Renal cortex interstitium (tissue), 11 donors: ENCODE data around the gene CAMK2N2. TPM values are rescaled to one million over a fixed set of nuclear protein-coding genes. Genes with fewer than 3 reads are reported as not detected.

ENCODE experiments used
- DNase-seq, 11 donors: peaks; one replicate each; pipeline ENCODE4 v3.0.0-alpha.2; 2013; ENCODE audit warnings: low read depth in 9 of 11, low spot score in 4 of 11; ENCODE audit errors: extremely low read depth in 1 of 11
- polyA plus RNA-seq, 3 donors: library from polyadenylated mRNA; unstranded; fragments of 120-200 nt; gene quantifications; one replicate each; pipeline ENCODE4 v1.2.1, GENCODE V29; 2013; ENCODE audit not compliant: insufficient read length in 3 of 3

The CAMK2N2 gene
- polyA plus RNA-seq, 3 donors, result 0.17 to 0.33 TPM; not detected in 1

- DNase-seq, result no peak
Observed at GRCh38 chr3:184230603-184231528, 30.5 kb downstream of the CAMK2N2 start.

- DNase-seq, result no peak
Observed at GRCh38 chr3:184230081-184230602, 31.2 kb downstream of the CAMK2N2 start.

- peak in 2 of 11 donors; percentile 39 to 44 for DNase-seq
Observed at GRCh38 chr3:184229394-184230080, 31.8 kb downstream of the CAMK2N2 start, which contains the start of gene VWA5B2. TSS of gene VWA5B2 (plus strand) at chr3:184229585. CDS start at chr3:184230529, 944 bp downstream.

DNA sequence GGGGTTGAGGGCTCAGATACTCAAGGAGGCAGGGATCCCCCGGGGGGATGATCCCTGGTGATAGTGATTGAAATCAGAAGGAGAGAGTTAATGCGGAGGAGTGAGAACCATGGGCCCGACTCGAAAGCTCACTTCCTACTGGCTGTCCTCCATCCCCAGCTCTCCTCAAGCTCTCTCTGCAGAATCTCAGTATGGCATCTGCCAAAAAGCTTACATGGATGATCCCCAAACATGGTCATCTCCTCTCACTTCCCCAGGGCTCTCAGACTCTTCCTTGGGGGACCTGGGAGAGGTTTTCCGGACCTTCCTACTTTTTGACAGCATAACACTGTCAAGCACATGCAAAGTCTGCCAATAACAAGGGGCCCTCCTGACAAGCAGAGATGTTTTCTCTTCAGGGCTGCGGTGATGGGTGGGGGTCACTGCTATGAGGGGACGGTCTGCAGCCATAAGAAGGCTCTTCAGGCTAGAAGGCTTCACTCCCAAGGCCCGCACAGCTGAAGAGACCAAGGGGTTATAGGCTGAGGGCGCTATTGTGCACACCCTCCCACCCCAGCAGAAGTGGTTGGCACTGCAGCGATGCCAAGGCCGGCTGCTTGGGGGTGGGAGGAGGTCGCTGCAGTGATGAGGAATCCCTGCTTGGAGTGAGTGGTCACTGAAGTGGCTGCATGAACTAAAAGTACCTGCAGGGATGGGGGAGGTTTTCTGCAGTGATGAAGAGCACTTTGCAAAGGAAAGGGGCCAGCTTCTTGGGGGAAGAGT is 32.8 kb downstream of the CAMK2N2 start:
- DNase-seq, result no peak

- DNase-seq, result no peak
Observed at GRCh38 chr3:184227481-184227935, 33.8 kb downstream of the CAMK2N2 start.

DNA sequence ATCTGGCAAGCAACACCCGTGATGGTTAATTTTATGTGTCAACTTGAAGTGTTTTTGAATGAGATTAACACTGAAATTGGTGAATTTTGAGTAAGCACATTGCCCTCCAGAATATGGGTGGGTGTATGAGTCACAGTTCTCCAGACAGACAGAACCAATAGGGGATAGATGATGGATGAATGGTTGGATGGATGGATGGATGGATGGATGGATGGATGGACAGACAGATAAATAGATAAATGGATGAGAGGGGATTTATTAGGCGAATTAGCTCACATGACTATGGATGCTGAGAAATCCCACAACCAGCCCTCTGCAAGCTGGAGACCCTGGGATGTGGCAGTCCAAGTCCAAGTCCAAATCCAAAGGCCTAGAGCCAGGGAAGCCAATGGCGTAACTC is 37.4 kb downstream of the CAMK2N2 start:
- no peak for DNase-seq

- DNase-seq, result no peak
Observed at GRCh38 chr3:184222521-184222920, 38.8 kb downstream of the CAMK2N2 start.

DNA sequence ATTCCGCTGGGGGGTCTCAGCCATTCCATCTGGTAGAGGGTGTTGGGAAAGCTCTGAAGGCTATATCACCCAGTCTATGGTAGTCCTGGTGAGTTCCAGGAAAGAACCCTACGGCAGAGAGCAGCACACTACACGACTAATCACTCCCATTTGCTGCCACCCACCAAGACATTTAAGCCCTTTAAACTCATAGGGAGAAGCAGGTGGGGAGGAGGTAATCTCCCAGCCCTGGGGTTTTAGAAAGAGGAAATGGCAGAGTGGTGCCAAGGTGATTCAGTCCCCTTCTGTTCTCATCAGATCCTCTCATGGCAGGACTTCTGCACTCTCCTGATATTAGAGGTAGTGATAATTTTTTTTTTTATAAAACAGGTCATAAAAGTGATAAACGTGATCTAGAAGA is 42.5 kb downstream of the CAMK2N2 start:
- no peak for DNase-seq

DNA sequence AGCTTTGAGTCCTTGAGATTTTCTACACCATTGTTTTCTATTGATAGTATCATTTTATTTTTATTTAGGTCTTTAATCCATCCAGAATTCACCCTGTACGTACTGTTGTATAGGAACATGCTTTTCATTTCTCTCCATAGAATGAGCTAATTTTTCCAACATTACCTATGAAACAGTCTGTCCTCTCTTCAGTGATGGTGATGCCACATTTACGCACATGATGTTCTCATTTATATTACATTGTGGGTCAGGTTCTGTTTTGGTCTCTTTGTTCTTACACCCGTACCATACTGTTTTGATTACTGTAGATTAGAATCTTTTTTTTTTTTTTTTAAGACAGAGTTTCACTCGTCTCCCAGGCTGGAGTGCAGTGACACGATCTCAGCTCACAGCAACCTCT is 49.6 kb downstream of the CAMK2N2 start:
- no peak for DNase-seq

DNA sequence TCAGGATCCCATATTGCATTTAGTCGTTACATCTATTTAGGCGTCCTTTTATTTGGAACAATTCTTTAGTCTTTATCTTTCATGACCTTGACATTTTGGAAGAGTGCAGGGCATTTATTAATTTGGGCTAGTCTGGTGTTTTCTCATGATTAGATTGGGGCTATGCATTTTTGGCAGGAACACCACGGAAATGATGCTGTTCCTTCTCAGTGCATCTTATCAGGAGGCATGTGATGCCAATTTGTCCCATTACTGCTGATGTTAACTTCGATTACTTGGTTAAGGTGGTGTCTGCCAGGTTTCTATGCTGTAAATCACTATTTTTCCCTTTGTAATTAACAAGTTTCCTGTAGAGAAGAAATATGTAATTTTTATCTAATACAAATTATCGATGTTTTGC is 50.1 kb downstream of the CAMK2N2 start:
- no peak for DNase-seq

Other genes with a start within 250 kb of the CAMK2N2 start
- 10 to 100 TPM; 49.7 to 75.7 (median 51.7) TPM for gene ABCC5, start 243.7 kb downstream of the CAMK2N2 start, polyA plus RNA-seq
- gene HTR3D, start 229.8 kb downstream of the CAMK2N2 start, polyA plus RNA-seq, result not detected
- not detected for gene HTR3C, start 208.5 kb downstream of the CAMK2N2 start, polyA plus RNA-seq
- under 1 TPM in 1 of 3 donors, not detected in 2; 0.11 TPM for gene HTR3E, start 164.5 kb downstream of the CAMK2N2 start, polyA plus RNA-seq
- gene EIF2B5, start 126.2 kb downstream of the CAMK2N2 start, polyA plus RNA-seq, result 10 to 100 TPM; 48.6 to 56.2 (median 49.6) TPM
- gene DVL3, start 106.2 kb downstream of the CAMK2N2 start, polyA plus RNA-seq, result 10 to 100 TPM; 65.4 to 89.1 (median 83.6) TPM
- 100 to 1,000 TPM; 329 to 372 (median 369) TPM for gene AP2M1, start 86.7 kb downstream of the CAMK2N2 start, polyA plus RNA-seq
- 10 to 100 TPM; 57.6 to 71.1 (median 60.9) TPM for gene ABCF3, start 75.4 kb downstream of the CAMK2N2 start, polyA plus RNA-seq
- gene VWA5B2, start 32.0 kb downstream of the CAMK2N2 start, polyA plus RNA-seq, result 1 to 10 TPM; 1.3 to 2.7 (median 1.8) TPM
- gene ALG3, start 12.6 kb downstream of the CAMK2N2 start, polyA plus RNA-seq, result 10 to 100 TPM; 29.2 to 38.1 (median 35.1) TPM
- gene EEF1AKMT4, start 11.9 kb downstream of the CAMK2N2 start, polyA plus RNA-seq, result 1 to 10 TPM; 2.2 to 3.2 (median 3.0) TPM
- not detected for gene ECE2, start 14.5 kb upstream of the CAMK2N2 start, polyA plus RNA-seq
- gene PSMD2, start 37.7 kb upstream of the CAMK2N2 start, polyA plus RNA-seq, result 100 to 1,000 TPM; 210 to 252 (median 223) TPM
- 100 to 1,000 TPM; 171 to 242 (median 221) TPM for gene EIF4G1, start 53.1 kb upstream of the CAMK2N2 start, polyA plus RNA-seq
- gene FAM131A, start 76.0 kb upstream of the CAMK2N2 start, polyA plus RNA-seq, result 10 to 100 TPM in 2 of 3 donors, 1 to 10 TPM in 1; 9.7 to 17.2 (median 12.9) TPM
- gene CLCN2, start 100.1 kb upstream of the CAMK2N2 start, polyA plus RNA-seq, result 10 to 100 TPM in 2 of 3 donors, 1 to 10 TPM in 1; 9.7 to 14.0 (median 11.5) TPM
- 100 to 1,000 TPM in 1 of 3 donors, 10 to 100 TPM in 2; 87.2 to 115 (median 91.0) TPM for gene POLR2H, start 100.2 kb upstream of the CAMK2N2 start, polyA plus RNA-seq
- gene THPO, start 116.7 kb upstream of the CAMK2N2 start, polyA plus RNA-seq, result 1 to 10 TPM; 1.8 to 2.4 (median 2.0) TPM
- gene CHRD, start 118.5 kb upstream of the CAMK2N2 start, polyA plus RNA-seq, result 10 to 100 TPM; 10.5 to 19.0 (median 14.2) TPM